Measurements from ENCODE around the gene PIP5KL1. TPM values are rescaled to one million over a fixed set of nuclear protein-coding genes. Genes with fewer than 3 reads are reported as not detected.

Gene PIP5KL1, protein sequence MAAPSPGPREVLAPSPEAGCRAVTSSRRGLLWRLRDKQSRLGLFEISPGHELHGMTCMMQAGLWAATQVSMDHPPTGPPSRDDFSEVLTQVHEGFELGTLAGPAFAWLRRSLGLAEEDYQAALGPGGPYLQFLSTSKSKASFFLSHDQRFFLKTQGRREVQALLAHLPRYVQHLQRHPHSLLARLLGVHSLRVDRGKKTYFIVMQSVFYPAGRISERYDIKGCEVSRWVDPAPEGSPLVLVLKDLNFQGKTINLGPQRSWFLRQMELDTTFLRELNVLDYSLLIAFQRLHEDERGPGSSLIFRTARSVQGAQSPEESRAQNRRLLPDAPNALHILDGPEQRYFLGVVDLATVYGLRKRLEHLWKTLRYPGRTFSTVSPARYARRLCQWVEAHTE
- total RNA-seq (2021) (15.8 to 20.2 TPM (median 16.8 TPM) in 3 replicates), Bru-seq, nascent RNA (percentile 61 among the genes with signal in this experiment)
- long read RNA-seq, experiment 1, partial matches to known transcripts = 2 of 27 reads
- long read RNA-seq, experiment 1, other reads (novel, unspliced or antisense) = 19 of 27 reads
- long read RNA-seq, experiment 2, partial matches to known transcripts = 2 of 7 reads
- long read RNA-seq, experiment 2, other reads (novel, unspliced or antisense) = 5 of 7 reads
- long read RNA-seq, experiment 3, transcript PIP5KL1-201 (5 exons, 1,104 nt) = major isoform, 8 of 21 reads
- long read RNA-seq, experiment 3, partial matches to known transcripts = 2 of 21 reads
- long read RNA-seq, experiment 3, other reads (novel, unspliced or antisense) = 10 of 21 reads

- CTCF ChIA-PET = interaction anchor here (0.8 to 3.8 kb wide), 13 partner anchors 9 to 214 kb away, joined by 3 to 78 read pairs (median 6); partner anchors contain the start of genes NAIF1, ST6GALNAC4, TOR2A and TTC16
- TF ChIP-seq NFYB (CRISPR knock-in tag; conservative IDR thresholded peaks at IDR 0.05; ENCODE audit: low read depth) (peak; percentile 90), ZNF121 (CRISPR knock-in tag; IDR thresholded peaks at IDR 0.05) (no peak), MXD4 (CRISPR knock-in tag; IDR thresholded peaks at IDR 0.05; ENCODE audit: borderline replicate concordance) (no peak), ZNF416 (CRISPR knock-in tag; IDR thresholded peaks at IDR 0.05) (peak; percentile 93; the same call in 1 of the 2 replicates), ZNF281 (CRISPR knock-in tag; IDR thresholded peaks at IDR 0.05) (no peak), ZNF396 (CRISPR knock-in tag; IDR thresholded peaks at IDR 0.05; ENCODE audit: borderline replicate concordance) (no peak), SMAD4 (CRISPR knock-in tag; IDR thresholded peaks at IDR 0.05) (peak; percentile 81), ZBTB21 (CRISPR knock-in tag; IDR thresholded peaks at IDR 0.05; ENCODE audit: borderline replicate concordance) (0 out of 2 replicates have a peak, but pooled peaks have one; percentile 63), HMGA2 (CRISPR knock-in tag; IDR thresholded peaks at IDR 0.05) (no peak), ELF4 (CRISPR knock-in tag; IDR thresholded peaks at IDR 0.05; ENCODE audit: low read depth) (no peak), RORB (CRISPR knock-in tag; IDR thresholded peaks at IDR 0.05) (no peak), PREB (CRISPR knock-in tag; IDR thresholded peaks at IDR 0.05; ENCODE audit: borderline replicate concordance) (no peak), TP53 (CRISPR knock-in tag; IDR thresholded peaks at IDR 0.05) (peak; percentile 71; the same call in 1 of the 2 replicates), SP1 (CRISPR knock-in tag; conservative IDR thresholded peaks at IDR 0.05) (peak; percentile 98), NFE2L1 (CRISPR knock-in tag; IDR thresholded peaks at IDR 0.05) (no peak), ZNF423 (CRISPR knock-in tag; IDR thresholded peaks at IDR 0.05) (no peak)
- TF ChIP-seq, protein P1, sequence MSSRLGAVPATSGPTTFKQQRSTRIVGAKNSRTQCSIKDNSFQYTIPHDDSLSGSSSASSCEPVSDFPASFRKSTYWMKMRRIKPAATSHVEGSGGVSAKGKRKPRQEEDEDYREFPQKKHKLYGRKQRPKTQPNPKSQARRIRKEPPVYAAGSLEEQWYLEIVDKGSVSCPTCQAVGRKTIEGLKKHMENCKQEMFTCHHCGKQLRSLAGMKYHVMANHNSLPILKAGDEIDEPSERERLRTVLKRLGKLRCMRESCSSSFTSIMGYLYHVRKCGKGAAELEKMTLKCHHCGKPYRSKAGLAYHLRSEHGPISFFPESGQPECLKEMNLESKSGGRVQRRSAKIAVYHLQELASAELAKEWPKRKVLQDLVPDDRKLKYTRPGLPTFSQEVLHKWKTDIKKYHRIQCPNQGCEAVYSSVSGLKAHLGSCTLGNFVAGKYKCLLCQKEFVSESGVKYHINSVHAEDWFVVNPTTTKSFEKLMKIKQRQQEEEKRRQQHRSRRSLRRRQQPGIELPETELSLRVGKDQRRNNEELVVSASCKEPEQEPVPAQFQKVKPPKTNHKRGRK (CRISPR knock-in tag; IDR thresholded peaks at IDR 0.05; ENCODE audit: borderline replicate concordance) = no peak
- TF ChIP-seq, protein P2, sequence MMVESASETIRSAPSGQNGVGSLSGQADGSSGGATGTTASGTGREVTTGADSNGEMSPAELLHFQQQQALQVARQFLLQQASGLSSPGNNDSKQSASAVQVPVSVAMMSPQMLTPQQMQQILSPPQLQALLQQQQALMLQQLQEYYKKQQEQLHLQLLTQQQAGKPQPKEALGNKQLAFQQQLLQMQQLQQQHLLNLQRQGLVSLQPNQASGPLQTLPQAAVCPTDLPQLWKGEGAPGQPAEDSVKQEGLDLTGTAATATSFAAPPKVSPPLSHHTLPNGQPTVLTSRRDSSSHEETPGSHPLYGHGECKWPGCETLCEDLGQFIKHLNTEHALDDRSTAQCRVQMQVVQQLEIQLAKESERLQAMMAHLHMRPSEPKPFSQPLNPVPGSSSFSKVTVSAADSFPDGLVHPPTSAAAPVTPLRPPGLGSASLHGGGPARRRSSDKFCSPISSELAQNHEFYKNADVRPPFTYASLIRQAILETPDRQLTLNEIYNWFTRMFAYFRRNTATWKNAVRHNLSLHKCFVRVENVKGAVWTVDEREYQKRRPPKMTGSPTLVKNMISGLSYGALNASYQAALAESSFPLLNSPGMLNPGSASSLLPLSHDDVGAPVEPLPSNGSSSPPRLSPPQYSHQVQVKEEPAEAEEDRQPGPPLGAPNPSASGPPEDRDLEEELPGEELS (CRISPR knock-in tag; IDR thresholded peaks at IDR 0.05) = no peak
- TF ChIP-seq, protein P3, sequence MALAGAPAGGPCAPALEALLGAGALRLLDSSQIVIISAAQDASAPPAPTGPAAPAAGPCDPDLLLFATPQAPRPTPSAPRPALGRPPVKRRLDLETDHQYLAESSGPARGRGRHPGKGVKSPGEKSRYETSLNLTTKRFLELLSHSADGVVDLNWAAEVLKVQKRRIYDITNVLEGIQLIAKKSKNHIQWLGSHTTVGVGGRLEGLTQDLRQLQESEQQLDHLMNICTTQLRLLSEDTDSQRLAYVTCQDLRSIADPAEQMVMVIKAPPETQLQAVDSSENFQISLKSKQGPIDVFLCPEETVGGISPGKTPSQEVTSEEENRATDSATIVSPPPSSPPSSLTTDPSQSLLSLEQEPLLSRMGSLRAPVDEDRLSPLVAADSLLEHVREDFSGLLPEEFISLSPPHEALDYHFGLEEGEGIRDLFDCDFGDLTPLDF (CRISPR knock-in tag; IDR thresholded peaks at IDR 0.05) = no peak
- TF ChIP-seq, protein P4, sequence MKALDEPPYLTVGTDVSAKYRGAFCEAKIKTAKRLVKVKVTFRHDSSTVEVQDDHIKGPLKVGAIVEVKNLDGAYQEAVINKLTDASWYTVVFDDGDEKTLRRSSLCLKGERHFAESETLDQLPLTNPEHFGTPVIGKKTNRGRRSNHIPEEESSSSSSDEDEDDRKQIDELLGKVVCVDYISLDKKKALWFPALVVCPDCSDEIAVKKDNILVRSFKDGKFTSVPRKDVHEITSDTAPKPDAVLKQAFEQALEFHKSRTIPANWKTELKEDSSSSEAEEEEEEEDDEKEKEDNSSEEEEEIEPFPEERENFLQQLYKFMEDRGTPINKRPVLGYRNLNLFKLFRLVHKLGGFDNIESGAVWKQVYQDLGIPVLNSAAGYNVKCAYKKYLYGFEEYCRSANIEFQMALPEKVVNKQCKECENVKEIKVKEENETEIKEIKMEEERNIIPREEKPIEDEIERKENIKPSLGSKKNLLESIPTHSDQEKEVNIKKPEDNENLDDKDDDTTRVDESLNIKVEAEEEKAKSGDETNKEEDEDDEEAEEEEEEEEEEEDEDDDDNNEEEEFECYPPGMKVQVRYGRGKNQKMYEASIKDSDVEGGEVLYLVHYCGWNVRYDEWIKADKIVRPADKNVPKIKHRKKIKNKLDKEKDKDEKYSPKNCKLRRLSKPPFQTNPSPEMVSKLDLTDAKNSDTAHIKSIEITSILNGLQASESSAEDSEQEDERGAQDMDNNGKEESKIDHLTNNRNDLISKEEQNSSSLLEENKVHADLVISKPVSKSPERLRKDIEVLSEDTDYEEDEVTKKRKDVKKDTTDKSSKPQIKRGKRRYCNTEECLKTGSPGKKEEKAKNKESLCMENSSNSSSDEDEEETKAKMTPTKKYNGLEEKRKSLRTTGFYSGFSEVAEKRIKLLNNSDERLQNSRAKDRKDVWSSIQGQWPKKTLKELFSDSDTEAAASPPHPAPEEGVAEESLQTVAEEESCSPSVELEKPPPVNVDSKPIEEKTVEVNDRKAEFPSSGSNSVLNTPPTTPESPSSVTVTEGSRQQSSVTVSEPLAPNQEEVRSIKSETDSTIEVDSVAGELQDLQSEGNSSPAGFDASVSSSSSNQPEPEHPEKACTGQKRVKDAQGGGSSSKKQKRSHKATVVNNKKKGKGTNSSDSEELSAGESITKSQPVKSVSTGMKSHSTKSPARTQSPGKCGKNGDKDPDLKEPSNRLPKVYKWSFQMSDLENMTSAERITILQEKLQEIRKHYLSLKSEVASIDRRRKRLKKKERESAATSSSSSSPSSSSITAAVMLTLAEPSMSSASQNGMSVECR (CRISPR knock-in tag; IDR thresholded peaks at IDR 0.05; ENCODE audit: borderline replicate concordance) = no peak
These were observed at the start of gene PIP5KL1 for GRCh38 chr9:127930231-127931091. PIP5KL1 (minus strand) TSS chr9:127930777; CDS start chr9:127930752, 25 bp downstream.

More at GRCh38 chr9:127930231-127931091, at the start of gene PIP5KL1:
- Mint-ChIP-seq H3K36me3 (no peaks in the 10 kb centered on the region; the same call in 1 of the 2 replicates), H3K4me1 (peaks cover 27% of the 10 kb centered on the region), H3K4me3 (peak within 1 kb of the TSS; percentile 65), H3K9me3 (no peaks in the 10 kb centered on the region), H3K27me3 (ENCODE audit: low read depth) (peaks cover 29% of the 10 kb centered on the region), H3K27ac (peak within 1 kb of the TSS; percentile 93)
- peak; percentile 62 for ATAC-seq
- peak; percentile 95 for DNase-seq (ENCODE audit: low spot score)
- POLR2A ChIA-PET = interaction anchor here (0.5 to 1.5 kb wide), 6 partner anchors 13 to 1142 kb away, joined by 3 to 11 read pairs (median 4); partner anchors contain the start of gene NAIF1
